HG03196 (cell line): ENCODE data around the gene SOST.
A peak's percentile ranks its signal among the peaks of the same experiment; 100 is the strongest.

ENCODE experiments used
- ATAC-seq: cut with Tn5 transposase; IDR thresholded peaks from one replicate; pipeline ENCODE4 v1.9.1; 2021; ENCODE audit not compliant: unreplicated experiment

The SOST gene

GRCh38 chr17:43774304-43775250 is 16.0 kb upstream of the SOST start:
- ATAC-seq: no peak

GRCh38 chr17:43772877-43773648 is 14.5 kb upstream of the SOST start:
- ATAC-seq: no peak

GRCh38 chr17:43771463-43771862 is 12.9 kb upstream of the SOST start:
- no peak for ATAC-seq

GRCh38 chr17:43770957-43771356 is 12.4 kb upstream of the SOST start:
- ATAC-seq: no peak

GRCh38 chr17:43769859-43770258 is 11.3 kb upstream of the SOST start:
- no peak for ATAC-seq

DNA sequence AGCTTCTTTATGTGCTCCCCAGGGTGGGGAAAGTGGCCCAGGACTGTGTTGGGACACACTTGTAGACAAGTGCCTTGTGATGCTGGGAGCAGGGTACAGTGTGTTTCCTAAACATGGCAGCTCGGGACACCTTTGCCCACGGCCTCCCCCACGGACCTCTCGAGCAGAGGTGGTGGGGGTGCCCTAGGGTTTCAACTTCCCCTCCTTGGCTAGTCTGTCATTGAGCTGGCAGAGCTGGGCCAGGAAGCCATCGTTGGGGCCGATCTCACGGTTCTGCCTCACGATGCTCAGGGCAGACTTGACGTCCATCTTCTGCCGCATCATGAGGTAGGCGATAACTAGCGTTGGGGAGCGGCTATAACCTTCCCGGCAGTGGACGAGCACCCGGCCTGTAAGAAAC is 10.8 kb upstream of the SOST start:
- no peak for ATAC-seq

- no peak for ATAC-seq
Measured at GRCh38 chr17:43768943-43769342, 10.4 kb upstream of the SOST start.

- ATAC-seq: no peak
Measured at GRCh38 chr17:43768382-43768781, 9.8 kb upstream of the SOST start.

DNA sequence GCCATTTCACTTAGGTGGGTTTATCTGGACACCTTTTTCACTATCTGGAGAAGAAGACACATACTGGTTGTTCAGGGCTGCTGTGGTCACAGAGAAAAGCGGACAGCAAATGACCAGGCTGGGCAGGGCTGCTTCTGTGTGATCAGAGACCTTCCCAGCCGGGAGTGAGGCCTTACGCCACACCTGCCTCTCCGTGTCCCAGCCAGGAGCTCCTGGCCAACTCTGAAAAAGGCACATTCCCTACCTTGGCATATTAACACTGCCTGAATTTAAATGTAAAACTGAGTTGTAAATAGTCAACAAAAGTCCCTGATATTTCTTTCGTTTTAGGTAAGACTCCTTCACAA is 9.1 kb upstream of the SOST start:
- ATAC-seq: no peak

DNA sequence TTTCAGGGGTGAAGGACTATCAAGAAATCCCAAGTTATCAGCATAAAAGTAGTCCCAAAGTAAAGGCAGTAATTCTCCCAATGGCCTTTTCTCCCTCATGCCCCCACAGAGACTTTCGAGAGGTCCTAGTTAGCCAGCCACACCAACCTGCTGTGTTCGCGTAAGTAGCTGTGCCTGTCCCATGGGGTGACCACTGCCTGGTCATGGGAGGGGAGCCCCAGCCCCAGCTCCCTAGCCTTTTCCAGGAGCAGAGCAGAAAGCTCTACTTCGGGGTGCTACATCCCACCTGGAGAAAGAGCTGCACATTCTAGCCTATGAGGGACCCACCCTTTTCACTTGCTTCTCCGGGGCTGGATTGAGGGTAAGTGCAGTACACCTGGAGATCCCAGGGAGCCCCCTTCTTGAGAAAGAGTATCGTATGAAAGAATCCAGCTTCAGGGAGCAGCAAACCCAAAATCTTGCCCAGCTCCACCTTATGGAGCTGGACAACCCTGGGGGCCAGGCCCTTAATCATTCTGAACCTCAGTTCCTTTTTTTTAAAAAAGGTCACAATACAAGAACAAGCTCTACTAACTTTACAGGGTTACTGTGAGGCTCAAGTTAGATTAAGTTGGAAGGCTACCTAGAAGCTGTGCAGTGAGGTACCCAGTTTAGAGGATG is 8.6 kb upstream of the SOST start:
- no peak for ATAC-seq

GRCh38 chr17:43766413-43767052 is 7.9 kb upstream of the SOST start:
- no peak for ATAC-seq

- peak; percentile 71 for ATAC-seq
Measured at GRCh38 chr17:43760254-43760852, 1.8 kb upstream of the SOST start.

DNA sequence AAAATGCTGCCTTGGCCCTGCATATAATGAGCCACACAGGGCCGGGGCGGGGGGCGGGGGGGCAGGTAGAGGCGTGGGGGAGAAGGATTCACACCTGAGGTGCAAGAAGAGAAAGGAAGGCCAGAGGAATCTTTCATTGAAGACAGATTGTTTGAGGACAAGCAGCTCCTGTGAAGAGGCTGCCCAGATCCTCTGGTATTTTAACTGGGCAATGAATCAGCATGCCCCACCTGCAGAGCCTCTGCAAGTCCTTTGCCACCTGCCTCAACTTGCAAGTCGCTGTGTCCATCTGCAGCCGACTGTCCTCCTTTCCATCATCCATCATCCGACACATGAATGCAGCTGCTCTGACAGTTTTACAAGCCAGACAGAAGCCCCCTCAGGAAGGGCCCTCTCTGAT is 1.2 kb upstream of the SOST start:
- ATAC-seq: no peak

- ATAC-seq: no peak
Measured at GRCh38 chr17:43758086-43758485, 505 bp downstream of the SOST start.

DNA sequence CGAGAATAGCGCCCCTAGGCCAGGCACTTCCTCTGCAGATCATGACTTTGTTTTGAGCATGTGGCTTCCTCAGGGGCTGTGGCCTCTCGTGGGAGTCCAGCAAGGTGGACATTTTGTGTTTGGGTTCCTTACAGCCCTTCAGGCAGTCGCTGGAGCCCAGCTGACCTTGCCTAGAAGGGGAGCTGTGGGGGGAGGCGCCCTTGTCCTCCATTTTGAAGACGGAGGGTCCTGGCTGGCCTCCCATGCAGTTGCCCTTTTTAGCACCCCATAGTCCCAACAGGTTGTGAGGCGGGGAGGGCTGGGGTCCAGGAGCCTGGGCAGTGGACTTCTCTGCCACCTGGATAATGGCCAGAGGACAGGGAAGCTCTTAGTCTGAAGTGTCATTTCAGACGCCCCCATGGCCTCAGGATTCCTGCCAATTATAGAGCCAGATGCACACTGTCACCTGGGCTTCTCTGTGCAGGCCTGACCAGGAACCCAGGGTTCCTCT is 1.4 kb downstream of the SOST start:
- ATAC-seq: no peak

GRCh38 chr17:43756201-43756600 is 2.4 kb downstream of the SOST start:
- no peak for ATAC-seq

- ATAC-seq: no peak
Measured at GRCh38 chr17:43755389-43755875, 3.2 kb downstream of the SOST start.

GRCh38 chr17:43754947-43755346 is 3.6 kb downstream of the SOST start:
- no peak for ATAC-seq

GRCh38 chr17:43753493-43754129 is 5.0 kb downstream of the SOST start:
- no peak for ATAC-seq

DNA sequence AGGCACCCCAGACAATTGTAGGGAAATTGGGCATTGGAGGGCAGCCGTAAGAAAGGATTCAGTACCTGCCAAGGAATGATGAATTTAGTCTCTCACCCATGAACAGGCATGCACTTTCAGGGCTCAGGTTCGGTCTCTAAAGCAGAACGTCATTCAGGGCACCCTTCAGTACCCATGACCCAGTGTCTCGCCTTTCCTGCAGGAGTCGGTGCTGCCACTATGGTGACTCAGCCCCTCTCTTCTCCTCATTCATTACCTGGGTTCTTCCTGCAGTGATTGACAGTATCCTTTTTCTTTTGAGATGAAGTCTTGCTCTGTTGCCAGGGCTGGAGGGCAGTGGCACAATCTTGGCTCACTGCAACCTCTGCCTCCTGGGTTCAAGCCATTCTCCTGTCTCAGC is 8.4 kb downstream of the SOST start:
- ATAC-seq: no peak
